22Rv1 (cell line): ENCODE data around the gene MISP3.

Source experiments
- CTCF ChIP-seq: fragments of 450-650 bp; IDR thresholded peaks from 2 replicates; pipeline ENCODE4 v1.5.1; 2017; ENCODE audit warnings: mild to moderate bottlenecking
- ZFX ChIP-seq: fragments of 450-650 bp; IDR thresholded peaks from 2 replicates; pipeline ENCODE4 v1.6.1; 2017; ENCODE audit warnings: antibody characterized with exemption, borderline replicate concordance

GRCh38 chr19:14027856-14028450, 44.6 kb upstream of the MISP3 start, which contains the start of gene RLN3:
- TF ChIP-seq CTCF, result no peak
- TF ChIP-seq ZFX, result no peak
